Measurements from ENCODE around the gene RPF1. TPM values are rescaled to one million over a fixed set of nuclear protein-coding genes. Genes with fewer than 3 reads are reported as not detected.
"Not testable (repeated sequence)": the region's sequence is repeated elsewhere in the genome, so short reads cannot be mapped to it uniquely, and the experiment has no call there.

Gene RPF1
- polyA plus RNA-seq, 1 donor (not counting 4 experiments of a cell fraction or from before 2014, with no cell fraction given) = 57.8 TPM

DNA sequence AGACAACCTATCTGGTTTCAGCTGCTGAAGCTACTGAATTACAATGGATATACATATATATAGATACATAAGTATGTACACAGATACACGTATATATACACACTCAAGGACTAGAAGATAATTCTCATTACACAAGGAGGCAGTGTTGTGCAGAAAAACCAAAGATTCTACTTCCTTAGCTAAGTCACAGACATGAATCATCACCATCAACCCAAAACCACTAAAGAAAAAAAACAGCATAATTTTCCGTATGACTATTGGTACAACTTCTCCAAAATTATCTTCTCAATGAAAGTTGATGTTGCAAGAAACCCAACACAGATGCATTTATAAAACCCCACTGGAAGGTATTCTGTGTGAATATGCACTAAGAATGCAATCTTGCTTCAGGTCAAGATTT is 36.8 kb upstream of the RPF1 start:
- Histone ChIP-seq H3K4me1 (ENCODE audit: control insufficient read depth, extremely low read depth, insufficient read depth, low read length) (peaks cover 8% of the 10 kb centered on the region), H4K20me1 (ENCODE audit: control insufficient read depth, extremely low read depth, insufficient read depth, low read length) (no peaks in the 10 kb centered on the region), H3K36me3 (ENCODE audit: control insufficient read depth in 2 of 2, extremely low read depth in 1 of 2, insufficient read depth in 2 of 2, low read length in 2 of 2) (no peaks in the 10 kb centered on the region), H3K27ac (ENCODE audit: control insufficient read depth, insufficient read depth, low read length) (no peak overlapping the region), H3K9ac (ENCODE audit: control insufficient read depth, extremely low read depth, insufficient read depth, low read length) (no peak overlapping the region), H2AFZ (ENCODE audit: control insufficient read depth, low read length) (no peak overlapping the region), H3K9me3 (ENCODE audit: control insufficient read depth, low read depth, low read length) (no peaks in the 10 kb centered on the region), H3K27me3 (ENCODE audit: control insufficient read depth, extremely low read depth, insufficient read depth, low read length) (no peaks in the 10 kb centered on the region), H3K9me1 (ENCODE audit: control insufficient read depth, extremely low read depth, insufficient read depth, low read length) (no peaks in the 10 kb centered on the region), H3K79me2 (ENCODE audit: control insufficient read depth, insufficient read depth, low read length) (no peaks in the 10 kb centered on the region), H3K4me3 (ENCODE audit: control insufficient read depth in 2 of 3, extremely low read depth in 1 of 3, insufficient read depth in 2 of 3, low read depth in 1 of 3, low read length in 3 of 3) (no peak overlapping the region), H3K4me2 (ENCODE audit: control insufficient read depth, extremely low read depth, insufficient read depth, low read depth, low read length) (peak overlapping the region; percentile 18)
- TF ChIP-seq, protein P1, sequence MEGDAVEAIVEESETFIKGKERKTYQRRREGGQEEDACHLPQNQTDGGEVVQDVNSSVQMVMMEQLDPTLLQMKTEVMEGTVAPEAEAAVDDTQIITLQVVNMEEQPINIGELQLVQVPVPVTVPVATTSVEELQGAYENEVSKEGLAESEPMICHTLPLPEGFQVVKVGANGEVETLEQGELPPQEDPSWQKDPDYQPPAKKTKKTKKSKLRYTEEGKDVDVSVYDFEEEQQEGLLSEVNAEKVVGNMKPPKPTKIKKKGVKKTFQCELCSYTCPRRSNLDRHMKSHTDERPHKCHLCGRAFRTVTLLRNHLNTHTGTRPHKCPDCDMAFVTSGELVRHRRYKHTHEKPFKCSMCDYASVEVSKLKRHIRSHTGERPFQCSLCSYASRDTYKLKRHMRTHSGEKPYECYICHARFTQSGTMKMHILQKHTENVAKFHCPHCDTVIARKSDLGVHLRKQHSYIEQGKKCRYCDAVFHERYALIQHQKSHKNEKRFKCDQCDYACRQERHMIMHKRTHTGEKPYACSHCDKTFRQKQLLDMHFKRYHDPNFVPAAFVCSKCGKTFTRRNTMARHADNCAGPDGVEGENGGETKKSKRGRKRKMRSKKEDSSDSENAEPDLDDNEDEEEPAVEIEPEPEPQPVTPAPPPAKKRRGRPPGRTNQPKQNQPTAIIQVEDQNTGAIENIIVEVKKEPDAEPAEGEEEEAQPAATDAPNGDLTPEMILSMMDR (optimal IDR thresholded peaks at IDR 0.05 in 1 of 3, IDR thresholded peaks at IDR 0.05 in 1 of 3, conservative IDR thresholded peaks at IDR 0.05 in 1 of 3; ENCODE audit: extremely low read depth in 1 of 3, insufficient read depth in 2 of 3, low read length in 3 of 3) = peak in 2 of 3 experiments; percentile 27 to 50
- no peak for TF ChIP-seq EZH2 (IDR thresholded peaks at IDR 0.05; ENCODE audit: low read length)
- DNase-seq (ENCODE audit: low read depth, low spot score) (peak; percentile 55), FAIRE-seq (peak; percentile 77)
- dilution Hi-C loops (cut with MboI; ENCODE audit: extremely low pct_ligation_motif_present, low sequenced_read_pairs) = no loop called here

DNA sequence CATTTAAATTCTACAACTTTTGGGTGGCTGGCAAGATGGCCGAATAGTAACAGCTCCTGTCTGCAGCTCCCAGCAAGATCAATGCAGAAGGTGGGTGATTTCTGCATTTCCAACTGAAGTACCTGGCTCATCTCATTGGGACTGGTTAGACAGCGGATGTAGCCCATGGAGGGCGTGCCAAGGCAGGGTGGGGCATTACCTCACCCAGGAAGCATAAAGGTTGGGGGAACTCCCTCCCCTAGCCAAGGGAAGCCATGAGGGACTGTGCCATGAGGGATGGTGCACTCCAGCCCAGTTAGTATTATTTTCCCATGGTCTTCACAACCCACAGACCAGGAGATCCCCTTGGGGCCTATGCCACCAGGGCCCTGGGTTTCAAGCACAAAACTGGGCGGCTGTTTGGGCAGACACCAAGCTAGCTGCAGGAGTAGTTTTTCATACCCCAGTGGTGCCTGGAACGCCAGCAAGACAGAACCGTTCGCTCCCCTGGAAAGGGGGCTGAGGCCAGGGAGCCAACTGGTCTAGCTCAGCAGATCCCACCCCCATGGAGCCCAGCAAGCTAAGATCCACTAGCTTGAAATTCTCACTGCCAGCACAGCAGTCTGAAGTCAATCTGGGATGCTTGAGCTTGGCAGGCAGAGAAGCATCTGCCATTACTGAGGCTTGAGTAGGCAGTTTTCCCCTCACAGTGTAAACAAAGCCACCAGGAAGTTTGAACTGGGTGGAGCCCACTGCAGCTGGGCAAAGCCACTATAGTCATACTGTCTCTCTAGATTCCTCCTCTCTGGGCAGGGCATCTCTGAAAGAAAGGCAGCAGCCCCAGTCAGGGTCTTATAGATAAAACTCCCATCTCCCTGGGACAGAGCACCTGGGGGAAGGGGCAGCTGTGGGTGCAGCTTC is 36.1 kb upstream of the RPF1 start:
- DNase-seq (ENCODE audit: low read depth, low spot score); H3K27me3 ChIP-seq (ENCODE audit: control insufficient read depth, extremely low read depth, insufficient read depth, low read length); H3K79me2 ChIP-seq (ENCODE audit: control insufficient read depth, insufficient read depth, low read length); H3K4me3 ChIP-seq (ENCODE audit: control insufficient read depth in 2 of 3, extremely low read depth in 1 of 3, insufficient read depth in 2 of 3, low read depth in 1 of 3, low read length in 3 of 3); H3K9ac ChIP-seq (ENCODE audit: control insufficient read depth, extremely low read depth, insufficient read depth, low read length); H3K27ac ChIP-seq (ENCODE audit: control insufficient read depth, insufficient read depth, low read length); H4K20me1 ChIP-seq (ENCODE audit: control insufficient read depth, extremely low read depth, insufficient read depth, low read length); FAIRE-seq; H3K9me3 ChIP-seq (ENCODE audit: control insufficient read depth, low read depth, low read length); H3K36me3 ChIP-seq (ENCODE audit: control insufficient read depth in 2 of 2, extremely low read depth in 1 of 2, insufficient read depth in 2 of 2, low read length in 2 of 2); H3K9me1 ChIP-seq (ENCODE audit: control insufficient read depth, extremely low read depth, insufficient read depth, low read length); dilution Hi-C loops (cut with MboI; ENCODE audit: extremely low pct_ligation_motif_present, low sequenced_read_pairs); H3K4me1 ChIP-seq (ENCODE audit: control insufficient read depth, extremely low read depth, insufficient read depth, low read length): not testable (repeated sequence)
- H3K4me2 ChIP-seq (ENCODE audit: control insufficient read depth, extremely low read depth, insufficient read depth, low read depth, low read length) = peak overlapping the region; percentile 18
- H2AFZ ChIP-seq (ENCODE audit: control insufficient read depth, low read length) = peak overlapping the region; percentile 30

DNA sequence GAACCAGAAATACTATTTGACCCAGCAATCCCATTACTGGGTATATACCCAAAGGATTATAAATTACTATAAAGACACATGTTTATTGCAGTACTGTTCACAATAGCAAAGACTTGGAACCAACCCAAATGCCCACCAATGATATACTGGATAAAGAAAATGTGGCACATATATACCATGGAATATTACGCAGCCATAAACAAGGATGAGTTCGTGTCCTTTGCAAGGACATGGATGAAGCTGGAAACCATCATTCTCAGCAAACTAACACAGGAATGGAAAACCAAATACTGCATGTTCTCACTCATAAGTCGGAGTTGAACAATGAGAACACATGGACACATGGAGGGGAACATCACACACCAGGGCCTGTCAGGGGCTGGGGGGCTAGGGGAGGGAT is 30.4 kb upstream of the RPF1 start:
- FAIRE-seq; H3K4me1 ChIP-seq (ENCODE audit: control insufficient read depth, extremely low read depth, insufficient read depth, low read length); H3K27ac ChIP-seq (ENCODE audit: control insufficient read depth, insufficient read depth, low read length); H3K9me1 ChIP-seq (ENCODE audit: control insufficient read depth, extremely low read depth, insufficient read depth, low read length); H3K9ac ChIP-seq (ENCODE audit: control insufficient read depth, extremely low read depth, insufficient read depth, low read length); H3K36me3 ChIP-seq (ENCODE audit: control insufficient read depth in 2 of 2, extremely low read depth in 1 of 2, insufficient read depth in 2 of 2, low read length in 2 of 2); H3K4me2 ChIP-seq (ENCODE audit: control insufficient read depth, extremely low read depth, insufficient read depth, low read depth, low read length); H4K20me1 ChIP-seq (ENCODE audit: control insufficient read depth, extremely low read depth, insufficient read depth, low read length); H2AFZ ChIP-seq (ENCODE audit: control insufficient read depth, low read length); H3K27me3 ChIP-seq (ENCODE audit: control insufficient read depth, extremely low read depth, insufficient read depth, low read length); DNase-seq (ENCODE audit: low read depth, low spot score); dilution Hi-C loops (cut with MboI; ENCODE audit: extremely low pct_ligation_motif_present, low sequenced_read_pairs); H3K79me2 ChIP-seq (ENCODE audit: control insufficient read depth, insufficient read depth, low read length); H3K9me3 ChIP-seq (ENCODE audit: control insufficient read depth, low read depth, low read length); H3K4me3 ChIP-seq (ENCODE audit: control insufficient read depth in 2 of 3, extremely low read depth in 1 of 3, insufficient read depth in 2 of 3, low read depth in 1 of 3, low read length in 3 of 3): not testable (repeated sequence)

Measured in keratinocyte (primary cell).